CD4-positive, alpha-beta T cell treated with Interleukin-15 for 1 hour (primary cell): Measurements from ENCODE around the gene STK35.
"Not testable (repeated sequence)": the region's sequence is repeated elsewhere in the genome, so short reads cannot be mapped to it uniquely, and the experiment has no call there.

Experiments
- DNase-seq: peaks from one replicate; pipeline ENCODE4 v3.0.0-alpha.2; 2020

STK35 gene

GRCh38 chr20:2163757-2164156 lies 62.1 kb downstream of the STK35 start:
- DNase-seq, result no peak

DNA sequence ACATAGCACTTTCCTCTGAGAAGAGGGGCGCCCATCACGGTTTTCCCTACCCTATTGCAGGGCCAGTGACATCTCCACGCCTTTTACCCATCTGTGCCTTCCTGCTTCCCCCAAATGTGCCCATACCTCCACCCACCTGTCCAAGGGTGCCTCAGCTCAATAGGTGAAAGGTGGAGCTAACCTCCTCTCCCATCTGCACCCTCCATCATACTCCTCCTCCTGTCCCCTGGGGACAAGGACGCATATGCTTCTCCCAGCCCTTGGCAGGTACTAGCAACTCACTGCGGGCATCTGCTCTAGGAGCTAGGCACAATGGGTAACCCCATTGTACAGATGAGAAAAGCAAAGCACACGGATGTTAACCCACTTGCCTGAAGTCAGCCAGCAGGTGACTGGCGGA lies 62.8 kb downstream of the STK35 start:
- DNase-seq, result no peak

DNA sequence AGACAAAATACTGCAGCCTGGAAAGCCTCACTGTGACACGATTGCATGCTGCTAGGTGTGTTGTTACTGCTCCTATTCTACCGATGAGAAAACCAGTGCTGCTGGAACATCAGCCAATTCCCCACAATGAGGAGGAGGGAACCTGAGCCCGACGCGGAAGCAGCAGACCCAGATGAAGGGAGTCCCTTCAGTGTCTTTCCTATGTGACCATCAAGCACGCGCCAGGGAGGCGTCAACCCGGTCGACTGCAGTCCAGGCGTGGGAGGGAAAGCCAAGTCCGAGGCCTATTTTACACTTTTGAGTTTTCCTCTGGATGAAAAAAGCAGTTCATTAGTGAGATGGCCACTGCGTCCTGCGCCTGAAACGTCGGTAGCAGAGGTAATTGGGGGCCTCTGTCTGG lies 63.3 kb downstream of the STK35 start:
- no peak for DNase-seq

DNA sequence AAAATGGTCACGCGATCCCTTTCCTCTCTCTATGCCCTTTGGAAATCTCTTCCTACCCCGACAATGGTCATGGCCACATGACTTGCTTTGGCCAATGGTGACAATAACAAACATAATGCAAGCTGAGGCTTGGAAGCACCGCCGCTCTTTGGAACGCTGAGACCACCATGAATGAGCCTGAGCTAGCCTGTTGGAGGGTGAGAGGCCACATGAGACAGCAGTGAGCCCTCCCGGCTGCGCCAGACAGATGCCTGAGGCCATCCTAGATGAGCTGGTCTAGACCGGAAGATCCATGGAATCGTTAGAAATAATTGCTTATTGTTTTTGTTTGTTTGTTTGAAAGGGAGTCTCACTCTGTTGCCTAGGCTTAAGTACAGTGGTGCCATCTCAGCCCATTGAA lies 64.2 kb downstream of the STK35 start:
- DNase-seq, result no peak

- DNase-seq, result no peak
Observed at GRCh38 chr20:2167112-2167511, 65.5 kb downstream of the STK35 start.

- no peak for DNase-seq
Observed at GRCh38 chr20:2168946-2169345, 67.3 kb downstream of the STK35 start.

DNA sequence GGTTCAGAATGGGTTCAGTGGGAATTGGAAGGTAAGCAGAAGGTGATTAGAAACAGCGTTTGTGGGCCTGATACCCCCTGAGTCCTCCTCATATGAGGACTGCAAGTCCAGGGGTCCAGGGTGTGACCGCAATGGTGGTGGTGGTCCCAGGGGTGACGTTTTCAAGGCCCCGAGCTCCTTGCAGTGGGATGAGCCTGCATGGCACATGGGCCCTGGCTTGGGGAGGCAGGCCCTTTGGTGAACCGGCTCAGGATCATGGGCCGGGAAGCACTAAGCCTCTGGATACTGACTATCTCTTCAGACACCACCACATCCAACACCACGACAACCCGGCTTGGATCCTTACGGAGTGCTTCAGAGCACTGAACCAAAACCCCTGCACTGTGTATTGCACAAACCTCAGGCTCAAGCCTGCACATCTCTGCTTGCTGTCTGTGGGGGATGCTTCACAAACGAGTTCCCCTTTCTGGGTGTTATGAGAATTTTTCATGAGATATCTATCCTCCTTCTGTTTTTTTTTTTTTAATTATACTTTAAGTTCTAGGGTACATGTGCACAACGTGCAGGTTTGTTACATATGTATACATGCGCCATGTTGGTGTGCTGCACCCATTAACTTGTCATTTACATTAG lies 67.9 kb downstream of the STK35 start:
- no peak for DNase-seq

GRCh38 chr20:2170404-2170803 lies 68.8 kb downstream of the STK35 start:
- DNase-seq, result no peak

DNA sequence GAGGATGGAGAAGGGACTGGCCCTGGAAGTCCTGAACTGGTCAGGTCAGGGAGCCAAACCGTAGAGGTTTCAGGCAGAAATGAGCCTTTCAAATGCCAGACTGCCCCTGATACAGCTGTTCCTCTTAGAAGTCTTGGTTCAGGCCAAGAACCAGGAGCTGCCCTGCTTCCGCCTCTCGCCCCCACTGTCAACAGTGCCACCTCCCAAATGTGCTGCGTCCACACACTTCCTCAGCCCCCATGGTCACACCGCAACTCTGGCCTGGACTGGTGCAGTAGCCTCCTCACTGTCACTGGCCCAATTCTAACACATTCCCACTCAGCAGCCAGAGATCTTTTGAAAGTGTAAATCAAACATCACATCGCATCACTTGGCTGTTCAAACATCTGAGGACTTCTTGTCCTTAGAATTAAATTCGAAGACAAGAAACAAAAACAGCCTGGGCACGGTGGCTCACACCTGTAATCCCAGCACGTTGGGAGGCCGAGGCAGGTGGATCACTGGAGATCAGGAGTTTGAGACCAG lies 69.7 kb downstream of the STK35 start:
- no peak for DNase-seq

DNA sequence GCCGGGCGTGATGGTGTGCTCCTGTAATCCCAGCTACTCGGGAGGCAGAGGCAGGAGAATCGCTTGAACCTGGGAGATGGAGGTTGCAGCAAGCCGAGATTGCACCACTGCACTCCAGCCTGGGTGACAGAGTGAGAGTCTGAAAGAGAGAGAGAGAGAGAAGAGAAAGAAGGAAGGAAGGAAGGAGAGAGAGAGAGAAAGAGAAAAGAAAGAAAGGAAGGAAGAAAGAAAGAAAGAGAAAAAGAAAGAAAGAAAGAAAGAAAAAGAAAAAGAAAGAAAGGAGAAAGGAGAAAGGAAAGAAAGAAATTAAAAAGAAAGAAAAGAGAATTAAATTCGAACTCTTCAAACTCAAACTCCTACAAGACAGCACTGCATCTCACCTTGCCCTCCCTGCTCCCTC lies 70.2 kb downstream of the STK35 start:
- not testable (repeated sequence) for DNase-seq

- peak; percentile 58 for DNase-seq
Observed at GRCh38 chr20:2172305-2173175, 70.9 kb downstream of the STK35 start.

GRCh38 chr20:2173186-2173585 lies 71.6 kb downstream of the STK35 start:
- no peak for DNase-seq

DNA sequence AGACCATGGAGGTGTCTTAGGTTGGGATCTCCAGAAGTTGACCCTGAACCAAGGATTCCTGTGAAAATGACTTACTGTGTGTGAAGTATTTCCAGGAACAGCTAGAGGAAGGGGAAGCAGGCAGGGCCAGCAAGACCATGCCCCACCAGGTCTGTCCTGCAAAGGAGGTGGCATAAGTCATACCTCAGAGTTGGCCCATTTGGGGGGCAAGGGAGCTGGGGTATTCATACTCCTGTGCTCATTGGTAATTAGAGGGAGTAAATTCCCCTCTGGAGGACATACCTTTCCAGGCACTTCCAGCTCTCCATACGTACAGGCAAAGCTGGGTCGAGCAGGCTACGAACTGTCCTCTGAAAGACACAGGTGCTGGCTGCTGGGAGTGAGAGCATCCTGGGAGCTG lies 72.4 kb downstream of the STK35 start:
- DNase-seq, result no peak

DNA sequence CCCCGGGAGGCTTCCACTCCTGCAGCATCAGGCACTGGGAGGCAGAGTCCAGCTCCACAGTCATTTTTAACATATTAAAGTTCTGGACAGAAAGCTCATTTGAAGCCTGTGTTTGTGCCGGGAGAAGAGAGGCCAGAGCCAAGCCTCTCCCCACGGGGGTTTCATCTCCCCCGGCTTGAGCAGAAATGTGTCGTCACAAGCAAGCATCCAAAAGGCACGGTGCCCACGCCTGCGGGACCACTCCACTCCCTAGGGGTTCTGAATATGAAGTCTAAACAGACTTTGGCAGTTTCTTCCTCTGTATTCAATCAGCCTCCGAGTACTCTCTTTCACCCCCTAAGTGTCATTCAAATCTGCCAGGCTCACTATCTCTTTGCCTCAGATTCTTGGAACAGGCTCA lies 75.3 kb downstream of the STK35 start:
- DNase-seq, result no peak

DNA sequence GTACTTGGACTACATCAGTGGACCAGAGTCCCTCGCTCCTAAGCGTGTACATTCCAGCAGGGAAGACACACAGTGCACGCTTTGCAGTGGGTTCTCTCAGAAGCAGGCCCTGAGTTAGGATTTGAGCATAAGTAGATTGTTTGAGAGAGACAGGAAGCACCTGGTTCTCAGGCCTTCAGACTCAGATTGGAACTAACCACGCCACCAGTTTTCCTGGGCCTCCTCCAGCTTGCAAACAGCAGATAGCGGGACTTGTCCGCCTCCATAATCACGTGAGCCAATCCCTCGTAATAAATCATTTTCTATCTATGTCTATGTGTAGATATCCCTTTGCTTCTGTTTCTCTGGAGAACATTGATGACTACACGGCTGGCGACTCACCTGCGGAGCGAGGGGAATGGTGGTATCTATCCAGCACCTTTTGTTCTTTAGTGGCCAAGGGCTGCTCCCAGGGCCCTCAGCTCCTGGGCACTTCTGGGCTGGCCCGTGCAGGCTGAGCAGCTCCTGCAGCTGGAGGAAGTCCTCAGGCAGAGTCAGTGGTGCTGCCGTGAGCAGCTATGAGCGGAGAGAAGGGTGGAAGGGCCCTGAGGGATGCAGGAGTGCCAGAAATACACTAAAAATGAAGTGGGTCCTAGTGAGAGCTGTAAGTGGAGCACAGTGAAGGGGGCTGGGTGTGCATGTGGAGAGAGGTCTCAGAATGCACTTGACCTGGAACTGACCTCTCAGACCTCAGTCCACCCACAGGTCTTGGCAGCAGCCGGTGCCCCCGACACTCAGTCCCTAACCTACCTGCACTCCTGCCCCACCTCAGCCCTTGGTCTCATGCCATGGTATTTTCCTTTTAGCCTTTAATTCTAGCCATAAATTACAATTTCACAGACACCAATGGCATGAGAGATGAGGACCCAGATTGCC lies 76.9 kb downstream of the STK35 start:
- DNase-seq, result no peak

DNA sequence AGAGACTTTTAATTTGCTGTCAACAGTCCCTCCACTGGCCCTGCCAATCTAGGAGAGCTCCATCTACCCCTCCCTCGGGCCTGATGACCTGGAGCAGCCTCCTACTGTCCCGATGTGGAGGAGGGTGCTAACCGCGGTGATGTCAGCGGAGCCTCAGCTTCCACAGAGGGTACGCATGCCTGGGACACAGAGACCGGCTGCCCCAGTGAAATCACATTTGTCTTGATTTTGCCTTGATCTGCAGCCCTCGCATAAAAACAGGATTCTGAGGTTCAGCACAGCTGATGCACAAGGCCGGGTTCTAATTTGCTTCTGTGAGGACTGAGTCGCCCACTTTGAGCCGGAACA lies 77.6 kb downstream of the STK35 start:
- no peak for DNase-seq

DNA sequence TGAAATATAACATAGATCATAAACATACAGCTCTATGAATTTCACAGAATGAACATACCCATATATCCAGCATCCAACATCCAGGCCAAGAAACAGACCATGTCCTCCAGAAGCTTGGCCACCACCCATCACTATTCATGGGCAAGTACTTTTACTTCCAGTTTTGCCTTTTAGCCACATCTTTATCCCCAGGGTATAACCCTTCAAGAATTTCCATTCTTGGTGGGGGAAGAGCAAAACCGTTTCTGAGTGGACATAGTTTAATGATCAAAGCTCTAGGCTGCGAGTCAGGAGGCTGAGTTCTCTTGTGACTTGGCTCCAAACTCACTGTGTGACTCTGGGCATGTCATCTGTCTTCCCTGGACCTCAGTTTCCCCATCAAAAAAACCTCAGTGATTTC lies 78.3 kb downstream of the STK35 start:
- DNase-seq, result no peak

- no peak for DNase-seq
Observed at GRCh38 chr20:2183381-2183780, 81.8 kb downstream of the STK35 start.

GRCh38 chr20:2184933-2185332 lies 83.3 kb downstream of the STK35 start:
- not testable (repeated sequence) for DNase-seq

DNA sequence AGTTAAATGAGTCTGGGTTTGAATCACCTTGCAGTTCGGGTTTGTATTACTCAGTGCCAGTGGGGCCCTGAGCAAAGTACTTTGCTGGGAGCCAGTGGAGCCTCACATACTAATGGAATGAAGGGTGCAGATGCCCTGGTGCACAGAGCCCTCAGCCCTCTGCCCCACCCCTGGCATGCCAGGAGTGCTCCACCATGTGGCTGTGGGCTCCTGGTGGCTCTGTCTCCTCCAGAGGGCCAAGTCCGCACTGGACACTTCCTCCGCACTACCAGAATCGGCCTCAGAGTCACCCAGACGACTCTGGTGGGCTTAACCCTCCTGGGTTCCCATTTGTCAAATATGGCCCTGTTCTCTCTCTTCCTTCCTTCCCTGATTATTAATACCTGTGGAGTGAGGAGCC lies 94.0 kb downstream of the STK35 start:
- no peak for DNase-seq

DNA sequence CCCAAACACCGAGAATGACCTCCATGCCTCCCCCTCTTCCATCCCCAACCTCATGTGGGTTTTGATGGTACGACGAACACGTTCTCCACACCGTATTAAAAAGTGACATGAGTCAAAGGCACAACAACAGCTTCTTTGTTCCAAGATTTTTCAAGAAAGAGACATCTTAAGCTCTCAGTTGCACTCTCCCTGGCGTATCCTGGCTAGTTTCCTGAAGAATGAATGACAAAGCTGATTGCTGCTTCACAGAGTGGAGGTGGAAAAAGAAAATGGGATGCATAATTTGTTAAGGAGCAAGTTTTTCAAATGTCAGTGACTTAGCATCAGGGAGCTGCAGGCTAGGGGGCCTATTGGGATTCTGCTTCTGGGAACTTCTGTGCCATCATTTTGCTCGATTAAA lies 95.5 kb downstream of the STK35 start:
- no peak for DNase-seq
